HL-60 (cell line): ENCODE results near the gene WDR7.

Source experiments
- CTCF ChIP-seq: IDR thresholded peaks from one replicate; pipeline ENCODE4 v1.5.1; 2011; ENCODE audit warnings: low read length, control low read depth, inconsistent platforms; ENCODE audit not compliant: insufficient read depth
- GABPA ChIP-seq: IDR thresholded peaks from 2 replicates; pipeline ENCODE4 v1.6.1; 2012; ENCODE audit warnings: low read depth
- POLR2AphosphoS5 ChIP-seq: IDR thresholded peaks from 2 replicates; pipeline ENCODE4 v1.6.1; 2012; ENCODE audit warnings: low read depth
- REST ChIP-seq: IDR thresholded peaks from 2 replicates; pipeline ENCODE4 v1.6.1; 2012; ENCODE audit warnings: low read depth; ENCODE audit not compliant: insufficient replicate concordance

- TF ChIP-seq GABPA (no peak), POLR2AphosphoS5 (no peak), CTCF (no peak), REST (no peak)
Measured at GRCh38 chr18:57002627-57003026, 351.5 kb downstream of the WDR7 start.
